HG03521 (cell line): ENCODE data around the gene CLIP4.

ENCODE experiments used
- ATAC-seq: cut with Tn5 transposase; IDR thresholded peaks from one replicate; pipeline ENCODE4 v1.9.1; 2021; ENCODE audit warnings: mild to moderate bottlenecking, moderate library complexity; ENCODE audit not compliant: unreplicated experiment

Gene CLIP4

GRCh38 chr2:29129586-29130281 lies 14.5 kb downstream of the CLIP4 start:
- no peak for ATAC-seq

- no peak for ATAC-seq
Observed at GRCh38 chr2:29130295-29130694, 15.1 kb downstream of the CLIP4 start.

DNA sequence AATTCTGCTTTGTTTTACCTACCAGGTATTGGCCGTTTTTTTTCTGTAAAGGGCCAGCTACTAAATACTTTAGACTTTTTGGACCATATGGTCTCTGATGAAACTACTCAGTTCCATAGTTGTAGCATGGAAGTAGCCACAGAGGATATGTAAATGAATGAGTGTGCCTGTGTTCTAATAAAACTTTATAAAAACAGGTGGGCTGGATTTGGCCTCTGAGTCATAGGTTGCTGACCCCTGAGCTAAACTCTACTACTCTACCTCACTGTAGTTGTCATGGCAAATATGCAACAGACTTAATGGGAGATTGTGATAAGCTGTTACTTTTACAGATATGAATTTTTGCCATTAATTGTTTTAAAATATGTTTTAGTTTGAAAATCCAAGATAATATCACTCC lies 19.7 kb downstream of the CLIP4 start:
- no peak for ATAC-seq

GRCh38 chr2:29139152-29139551 lies 23.9 kb downstream of the CLIP4 start:
- no peak for ATAC-seq

GRCh38 chr2:29139731-29140130 lies 24.5 kb downstream of the CLIP4 start:
- no peak for ATAC-seq

GRCh38 chr2:29143657-29144056 lies 28.4 kb downstream of the CLIP4 start:
- no peak for ATAC-seq

DNA sequence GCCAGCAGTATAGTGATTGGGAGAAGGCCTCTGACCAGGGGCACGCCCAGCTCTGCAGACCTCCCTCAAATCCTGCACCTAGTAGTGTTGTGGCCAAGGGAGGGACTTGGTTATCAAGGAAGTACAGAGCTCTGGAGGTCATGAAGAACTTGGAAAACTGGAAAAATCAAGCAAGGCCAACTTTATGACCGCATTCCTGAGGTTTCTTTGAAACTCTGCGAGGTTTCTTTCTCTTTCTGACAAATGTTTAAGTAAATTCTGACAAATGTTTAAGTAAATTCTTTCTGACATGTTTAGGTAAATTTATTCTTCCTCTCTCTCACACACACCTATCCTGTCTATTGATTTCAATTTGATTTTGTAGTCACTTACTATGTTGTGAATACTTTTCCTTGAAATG lies 31.0 kb downstream of the CLIP4 start:
- no peak for ATAC-seq

DNA sequence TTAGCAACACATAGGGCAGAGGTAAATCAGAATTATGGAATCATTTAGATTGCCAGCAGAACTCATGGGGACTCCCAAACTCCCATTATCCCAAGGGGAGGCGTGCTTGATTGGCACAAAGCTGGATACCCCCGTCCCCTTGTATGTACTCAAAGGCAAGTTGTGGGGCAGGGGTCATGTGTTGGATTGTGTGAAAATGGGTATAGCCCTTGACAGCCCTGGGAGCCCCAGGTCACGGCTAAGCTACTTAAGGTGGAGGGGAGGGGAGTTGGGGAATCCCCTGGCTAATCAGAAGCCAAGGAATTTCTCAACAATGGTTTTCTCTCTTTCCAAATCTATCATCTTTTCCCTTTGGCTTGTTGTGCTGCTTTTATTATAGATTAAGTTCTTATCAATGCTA lies 32.7 kb downstream of the CLIP4 start:
- no peak for ATAC-seq

- ATAC-seq, result no peak
Observed at GRCh38 chr2:29154610-29155009, 39.4 kb downstream of the CLIP4 start.

DNA sequence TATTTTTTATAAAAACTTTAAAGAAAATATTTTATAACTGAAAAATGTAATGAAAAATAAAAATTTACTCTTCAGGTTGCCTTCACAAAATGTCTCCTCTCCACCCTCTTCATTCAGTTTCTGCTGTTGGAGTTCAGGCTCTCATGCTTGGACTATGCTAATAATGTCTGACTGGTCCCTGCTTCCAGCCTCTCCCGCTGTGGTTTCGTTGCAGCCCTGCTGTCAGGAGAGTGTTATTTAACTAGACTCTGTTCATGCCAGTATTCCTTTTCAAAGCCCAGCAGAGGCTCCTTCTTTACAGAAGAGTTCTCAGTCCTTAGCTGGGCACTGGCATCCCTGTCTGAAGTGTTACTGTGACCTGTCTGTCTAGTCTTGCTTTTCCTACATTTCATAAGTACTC lies 40.4 kb downstream of the CLIP4 start:
- ATAC-seq, result no peak

DNA sequence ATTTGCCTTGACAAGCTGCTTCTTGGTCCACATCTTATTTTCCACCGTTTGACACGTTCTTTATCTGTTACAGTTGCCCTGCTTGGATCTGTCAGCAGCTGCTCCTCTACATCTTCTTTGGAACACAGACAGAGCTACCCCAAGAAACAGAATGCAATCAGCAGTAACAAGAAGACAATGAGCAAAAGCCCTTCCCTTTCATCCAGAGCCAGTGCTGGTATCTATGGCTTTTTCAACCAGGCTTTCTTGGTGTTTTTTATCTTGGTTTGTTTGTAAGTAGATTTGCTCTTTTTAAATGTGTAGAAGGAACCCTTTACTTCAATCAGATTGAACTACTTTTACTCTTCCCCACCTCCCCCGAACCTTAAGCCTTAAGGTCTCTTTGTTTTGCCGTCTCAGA lies 41.9 kb downstream of the CLIP4 start:
- ATAC-seq, result no peak

GRCh38 chr2:29159125-29159524 lies 43.9 kb downstream of the CLIP4 start:
- ATAC-seq, result no peak

DNA sequence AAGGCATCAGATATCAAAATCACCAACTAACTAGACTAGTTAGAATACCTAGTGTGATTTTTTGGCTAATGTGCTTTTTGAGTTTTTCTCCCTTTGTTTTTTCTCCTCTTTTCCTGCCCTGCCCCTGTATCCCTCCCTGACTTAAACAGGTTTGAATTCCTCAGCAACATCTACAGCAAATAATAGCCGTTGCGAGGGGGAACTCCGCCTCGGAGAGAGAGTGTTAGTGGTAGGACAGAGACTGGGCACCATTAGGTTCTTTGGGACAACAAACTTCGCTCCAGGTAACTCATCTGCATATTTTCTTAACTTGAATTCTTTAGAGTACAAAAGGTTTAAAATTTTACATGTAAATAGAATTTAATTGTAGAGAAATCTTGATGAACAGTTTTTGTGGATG lies 45.0 kb downstream of the CLIP4 start:
- no peak for ATAC-seq

DNA sequence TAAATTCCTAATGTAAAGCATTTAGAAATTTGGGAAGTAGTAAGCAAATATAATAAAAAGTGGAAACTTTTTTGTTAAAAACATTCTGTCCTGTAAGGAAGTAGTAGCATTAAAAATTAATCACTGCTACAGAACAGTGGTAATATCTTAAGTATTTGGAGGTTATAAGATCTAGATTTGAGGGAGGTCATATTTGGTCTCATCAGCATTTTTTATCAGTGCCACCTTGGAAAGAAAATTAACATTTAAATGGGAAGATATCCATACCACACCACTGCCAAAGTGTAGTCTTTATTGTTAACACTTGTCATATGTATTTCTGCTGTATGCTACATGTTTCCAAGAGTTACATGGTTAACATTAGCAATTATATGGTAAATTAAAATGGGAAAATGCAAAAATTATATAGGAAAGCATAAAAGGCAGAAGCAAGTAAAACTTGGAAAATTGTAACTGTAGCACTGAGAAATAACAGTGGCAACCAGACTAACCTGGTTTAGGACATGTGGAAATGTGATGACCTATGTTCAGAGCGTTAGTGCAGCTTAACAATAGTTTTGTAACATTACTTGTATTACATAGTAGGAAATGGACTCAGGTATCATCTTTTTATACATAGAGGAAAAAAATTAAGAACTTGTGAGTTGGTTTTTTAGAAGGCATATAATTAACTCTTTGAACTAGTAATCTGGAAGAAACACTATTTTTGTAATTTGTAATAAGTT lies 47.2 kb downstream of the CLIP4 start:
- ATAC-seq, result no peak

DNA sequence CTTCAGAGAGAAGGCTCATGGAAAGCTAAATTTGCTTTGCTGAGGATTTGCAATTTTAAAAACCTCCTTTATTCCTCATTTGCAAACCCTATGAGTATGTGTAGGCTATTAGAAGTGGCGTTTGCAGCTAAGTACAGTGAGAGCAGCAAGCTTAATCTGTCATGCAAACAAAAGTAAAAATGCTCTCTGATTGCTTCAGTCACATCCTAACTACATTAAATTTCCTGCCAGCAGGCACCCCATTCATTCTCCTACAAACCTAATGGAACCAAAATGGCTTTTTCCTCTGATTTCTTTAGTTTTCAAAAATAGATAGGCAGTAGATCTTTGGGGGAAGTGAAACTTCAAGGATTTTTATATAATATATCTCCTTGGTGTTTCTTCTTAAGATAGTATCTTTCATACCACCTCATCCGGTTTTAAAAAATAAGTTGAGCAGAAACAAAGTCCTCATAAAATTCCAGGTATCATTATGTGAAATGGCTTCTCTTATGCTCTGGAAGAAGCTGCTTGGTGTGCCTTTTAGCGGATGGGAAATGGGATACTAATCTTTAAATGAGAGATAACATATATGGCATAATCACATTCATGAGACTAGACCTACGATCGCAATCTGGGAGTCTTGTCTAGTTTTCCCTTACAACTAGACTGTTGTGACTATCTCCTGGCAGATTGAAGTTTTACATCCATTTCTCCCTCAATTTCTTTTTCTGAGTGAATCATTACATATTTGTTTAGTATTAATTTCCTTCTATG lies 49.1 kb downstream of the CLIP4 start:
- ATAC-seq, result no peak

DNA sequence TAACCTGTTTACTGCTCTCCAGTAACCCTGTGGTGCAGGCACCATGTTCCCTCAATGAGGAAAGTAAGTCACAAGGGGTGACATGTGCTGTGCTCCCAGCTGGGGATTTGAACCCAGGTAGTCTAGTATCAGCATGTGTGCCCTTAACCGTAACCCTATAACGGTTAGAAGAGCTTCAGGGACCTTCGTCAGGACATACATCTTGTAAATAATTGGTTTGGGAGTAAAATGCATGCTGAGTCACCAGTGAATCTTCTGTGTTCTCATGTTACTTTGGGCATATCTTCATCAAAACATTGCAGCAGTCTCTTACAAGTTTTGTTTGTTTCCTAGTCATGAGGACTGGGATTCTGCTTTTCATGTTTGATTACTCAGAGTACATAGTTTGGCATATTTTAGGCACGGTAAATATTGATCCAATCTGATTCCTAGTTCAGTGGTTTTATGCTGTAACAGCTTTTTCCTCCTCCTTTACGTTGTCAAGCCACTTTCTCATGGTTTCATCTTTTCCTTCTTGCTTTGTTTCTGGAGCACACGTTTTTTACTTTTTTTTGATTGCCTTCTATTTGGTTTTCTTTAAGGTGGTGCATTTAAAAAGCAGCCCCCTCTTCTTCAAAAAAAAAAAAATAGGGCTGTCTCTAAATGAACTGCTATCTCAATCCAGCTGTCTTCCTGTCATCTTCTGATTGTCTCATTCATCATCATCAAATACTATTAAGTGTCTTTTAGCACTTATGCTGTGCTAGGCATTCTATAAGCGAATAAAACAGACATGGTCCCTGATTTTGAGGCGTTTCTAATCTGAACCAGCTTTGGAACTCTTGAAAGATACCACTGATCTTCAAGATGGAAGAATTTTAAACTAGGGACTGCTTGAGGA lies 50.4 kb downstream of the CLIP4 start:
- ATAC-seq, result no peak

DNA sequence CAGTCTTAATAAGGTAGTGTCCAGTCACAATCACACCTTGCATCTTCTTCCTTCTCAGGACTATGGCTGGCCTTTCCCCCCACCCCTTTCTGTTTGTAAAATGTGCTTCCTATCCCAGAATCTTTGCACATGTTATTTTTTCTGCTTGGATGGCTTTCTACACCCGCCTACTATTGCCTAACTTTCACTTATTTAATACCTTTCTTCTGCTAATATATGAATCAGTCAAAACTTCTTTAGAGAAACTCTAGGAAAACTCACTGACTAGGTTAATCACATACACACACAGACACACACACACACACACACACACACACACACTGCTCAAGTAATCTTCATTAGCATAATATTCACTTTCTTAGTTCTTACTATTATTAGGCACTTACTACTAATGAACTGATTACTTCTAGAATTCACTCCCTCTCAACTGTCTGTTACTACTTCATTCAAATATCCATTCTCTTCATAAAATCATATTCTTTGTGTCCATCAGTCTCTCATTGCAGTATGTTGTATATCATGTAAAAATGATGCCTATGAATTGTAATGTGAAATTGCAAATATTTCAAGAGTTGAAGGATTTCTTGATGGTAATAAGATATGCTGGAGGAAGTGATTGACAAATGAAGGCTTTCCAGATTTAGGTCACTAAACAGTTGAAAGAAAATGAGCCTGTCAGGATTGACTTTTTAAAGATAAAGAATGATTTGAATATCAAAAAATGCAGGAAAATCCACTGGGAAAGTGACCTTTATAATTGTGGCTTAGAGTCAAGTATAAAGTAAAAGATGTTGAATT lies 51.2 kb downstream of the CLIP4 start:
- ATAC-seq, result no peak

DNA sequence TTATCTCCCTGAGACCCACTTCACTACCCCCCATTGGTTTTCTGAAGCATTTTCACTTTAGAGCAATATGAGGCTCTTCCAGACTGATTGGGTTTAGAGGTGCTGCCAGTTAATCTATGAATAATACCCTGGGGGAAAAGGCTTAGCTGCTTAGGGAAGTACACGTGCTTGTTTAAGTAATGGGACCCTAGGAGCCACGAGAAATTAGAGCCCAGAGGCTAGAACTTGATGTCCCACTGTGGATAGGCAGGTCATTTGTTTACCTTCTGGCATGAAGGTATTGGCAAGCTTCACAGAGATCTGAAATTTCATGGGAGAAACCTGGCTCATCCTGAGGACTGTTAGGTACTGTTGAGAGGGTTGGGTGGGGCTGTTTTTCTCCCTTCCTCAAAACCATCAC lies 59.7 kb downstream of the CLIP4 start:
- no peak for ATAC-seq

GRCh38 chr2:29175338-29175737 lies 60.1 kb downstream of the CLIP4 start:
- no peak for ATAC-seq

- ATAC-seq, result no peak
Observed at GRCh38 chr2:29182334-29182733, 67.1 kb downstream of the CLIP4 start.
